Stimulated activated CD4-positive, alpha-beta T cell treated with anti-CD3 and anti-CD28 coated beads, Interleukin-12 subunit alpha, Interleukin-12 subunit beta, amount 100 ng/mL, for 48 hours (primary cell): ENCODE data around the gene DCP1B.

Experiments used
- DNase-seq, 3 donors: peaks; one replicate each; pipeline ENCODE4 v3.0.0-alpha.2; 2020; ENCODE audit warnings: low read depth in 2 of 3, low spot score in 1 of 3

DCP1B gene

GRCh38 chr12:2004113-2004929, at the start of gene DCP1B:
Gene DCP1B (minus strand): TSS chr12:2004457. CDS start chr12:2004431, 26 bp downstream.
- peak; percentile 85 to 94 (median 92) for DNase-seq

- no peak for DNase-seq
Measured at GRCh38 chr12:2053691-2054090, 49.4 kb upstream of the DCP1B start.

GRCh38 chr12:2052826-2053678, 48.8 kb upstream of the DCP1B start, which contains the start of gene CACNA1C:
Gene CACNA1C (plus strand): TSS chr12:2052987. CDS start chr12:2053563, 576 bp downstream.
- peak in 1 of 3 donors; percentile 15 for DNase-seq

GRCh38 chr12:2051700-2052621, 47.7 kb upstream of the DCP1B start:
- no peak for DNase-seq

GRCh38 chr12:2049604-2050540, 45.6 kb upstream of the DCP1B start:
- DNase-seq, result no peak

- no peak for DNase-seq
Measured at GRCh38 chr12:2047752-2048151, 43.5 kb upstream of the DCP1B start.

- DNase-seq, result no peak
Measured at GRCh38 chr12:2046957-2047356, 42.7 kb upstream of the DCP1B start.

GRCh38 chr12:2044165-2044564, 39.9 kb upstream of the DCP1B start:
- DNase-seq, result no peak

- no peak for DNase-seq
Measured at GRCh38 chr12:2043054-2043453, 38.8 kb upstream of the DCP1B start.

GRCh38 chr12:2039034-2039433, 34.8 kb upstream of the DCP1B start:
- no peak for DNase-seq

- DNase-seq, result no peak
Measured at GRCh38 chr12:2035431-2036055, 31.3 kb upstream of the DCP1B start.

- DNase-seq, result peak; percentile 60 to 83 (median 80)
Measured at GRCh38 chr12:2034633-2035430, 30.6 kb upstream of the DCP1B start.

GRCh38 chr12:2032506-2032905, 28.2 kb upstream of the DCP1B start:
- no peak for DNase-seq

- no peak for DNase-seq
Measured at GRCh38 chr12:2029851-2030250, 25.6 kb upstream of the DCP1B start.

- DNase-seq, result no peak
Measured at GRCh38 chr12:2027351-2027750, 23.1 kb upstream of the DCP1B start.

GRCh38 chr12:2023365-2023764, 19.1 kb upstream of the DCP1B start:
- DNase-seq, result no peak

- DNase-seq, result no peak
Measured at GRCh38 chr12:2020511-2020910, 16.3 kb upstream of the DCP1B start.

- DNase-seq, result no peak
Measured at GRCh38 chr12:2019126-2019525, 14.9 kb upstream of the DCP1B start.

GRCh38 chr12:2018391-2018790, 14.1 kb upstream of the DCP1B start:
- no peak for DNase-seq
